ENCODE data around the gene ITGA11.

ITGA11 gene

DNA sequence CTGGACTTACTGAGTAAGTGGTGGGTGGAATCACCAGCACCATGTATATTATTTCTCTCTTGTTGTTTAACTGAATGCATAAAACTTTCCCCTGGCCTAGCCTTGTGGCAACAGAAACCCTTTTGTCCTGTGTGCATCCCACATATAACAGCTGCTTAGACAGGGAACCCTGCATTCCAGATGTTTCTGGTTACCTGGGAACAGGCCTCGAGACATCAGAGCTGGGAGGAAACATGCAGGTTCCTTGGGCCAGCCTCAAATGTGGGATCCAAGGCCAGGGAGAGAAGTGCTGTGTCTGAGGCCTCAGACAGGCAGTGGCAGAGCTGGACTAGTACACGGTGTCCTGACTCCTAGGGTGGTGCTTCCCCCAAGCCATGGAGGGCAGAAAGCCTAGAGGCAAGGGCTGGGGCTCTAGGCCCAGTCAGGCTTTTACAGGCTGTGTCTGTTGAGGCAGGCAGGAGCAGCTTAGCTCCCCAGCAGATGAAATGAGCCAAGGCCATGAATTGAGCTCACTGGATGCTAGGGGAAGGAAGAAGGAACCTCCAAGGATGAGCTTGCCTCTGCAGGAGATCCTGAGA is 57.7 kb downstream of the ITGA11 start:
- DNase-seq (ENCODE audit: low spot score) = no peak

DNA sequence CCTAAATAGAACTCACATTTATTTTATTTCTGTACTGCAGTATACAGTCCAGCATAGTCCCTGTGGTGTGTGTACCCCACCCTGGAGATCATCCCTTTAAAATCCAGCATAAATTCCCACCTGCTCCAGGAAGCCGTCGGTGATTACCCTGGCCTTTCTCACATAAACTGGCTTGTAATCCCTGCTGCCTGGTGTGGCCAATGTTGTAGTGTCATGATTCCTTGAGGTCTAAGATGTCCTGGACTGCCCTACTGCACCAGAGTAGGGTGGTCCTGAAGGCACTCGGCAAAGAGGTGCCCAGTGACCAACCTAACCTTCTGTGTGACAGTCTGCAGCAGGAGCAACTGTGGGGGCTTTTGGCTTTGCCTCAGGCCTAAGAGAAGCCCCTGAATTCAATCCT is 58.9 kb downstream of the ITGA11 start:
- no peak for DNase-seq (ENCODE audit: low spot score)

DNA sequence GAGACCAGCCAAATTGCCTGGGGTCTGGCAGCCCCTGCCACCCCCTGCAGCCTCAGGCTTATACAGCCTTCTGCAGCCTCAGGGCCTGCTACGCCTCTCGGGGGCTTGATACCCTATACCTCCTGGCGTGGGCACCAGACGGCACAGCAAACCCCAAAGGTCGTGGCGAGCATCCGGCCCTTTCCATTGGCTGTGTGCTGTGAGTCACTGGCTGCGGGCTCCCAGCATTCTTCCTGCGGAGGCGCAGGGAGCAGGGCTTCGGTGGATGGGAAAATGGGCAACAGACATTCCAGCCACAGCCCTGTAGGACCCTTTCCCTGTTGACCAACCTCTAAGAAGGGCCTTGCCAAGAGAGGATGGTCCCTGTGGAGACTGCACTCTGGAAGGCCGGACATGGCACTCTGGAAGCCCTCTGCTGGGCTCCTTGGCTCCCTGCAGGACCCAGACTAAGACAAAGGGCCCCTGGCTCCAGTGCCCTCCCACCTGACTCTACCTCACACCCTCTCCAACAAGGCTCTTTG is 59.6 kb downstream of the ITGA11 start:
- DNase-seq (ENCODE audit: low spot score) = no peak

DNA sequence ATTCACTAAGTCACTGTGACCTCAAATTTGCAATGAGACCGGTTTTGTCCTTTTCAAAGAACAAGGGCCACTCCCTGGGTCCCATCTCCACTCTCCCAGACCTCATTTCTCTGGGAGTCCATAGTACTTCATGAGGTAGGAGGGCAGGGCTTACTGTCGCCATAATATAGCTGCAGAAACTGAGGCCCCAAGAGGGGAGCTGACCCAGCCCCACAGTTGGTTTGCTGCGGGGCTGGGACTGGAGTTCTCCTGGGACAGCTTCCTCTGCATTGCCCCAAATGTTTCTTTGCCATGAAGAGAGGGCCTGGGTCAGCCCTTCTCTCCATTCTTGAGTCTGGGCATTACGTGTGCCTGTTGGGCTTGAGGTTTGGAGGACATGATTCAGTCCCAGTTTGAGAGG is 60.1 kb downstream of the ITGA11 start:
- DNase-seq (ENCODE audit: low spot score) = no peak

DNA sequence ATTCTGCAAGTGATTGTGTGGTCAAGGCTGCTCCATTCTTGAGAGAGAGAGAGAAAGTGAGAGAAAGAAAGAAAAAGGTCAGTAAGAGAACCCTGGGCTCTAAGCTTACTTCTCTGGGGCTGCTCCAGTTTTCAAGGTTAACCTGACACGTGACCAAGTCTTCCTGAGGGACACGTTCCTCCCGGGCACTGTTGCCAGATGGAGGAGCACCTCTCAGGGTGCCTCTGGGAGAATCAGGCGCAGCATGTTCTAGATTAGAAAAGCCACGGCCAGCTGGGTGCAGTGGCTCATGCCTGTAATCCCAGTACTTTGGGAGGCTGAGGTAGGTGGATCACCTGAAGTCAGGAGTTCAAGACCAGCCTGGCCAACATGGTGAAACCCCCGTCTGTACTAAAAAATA is 60.8 kb downstream of the ITGA11 start:
- no peak for DNase-seq (ENCODE audit: low spot score)

DNA sequence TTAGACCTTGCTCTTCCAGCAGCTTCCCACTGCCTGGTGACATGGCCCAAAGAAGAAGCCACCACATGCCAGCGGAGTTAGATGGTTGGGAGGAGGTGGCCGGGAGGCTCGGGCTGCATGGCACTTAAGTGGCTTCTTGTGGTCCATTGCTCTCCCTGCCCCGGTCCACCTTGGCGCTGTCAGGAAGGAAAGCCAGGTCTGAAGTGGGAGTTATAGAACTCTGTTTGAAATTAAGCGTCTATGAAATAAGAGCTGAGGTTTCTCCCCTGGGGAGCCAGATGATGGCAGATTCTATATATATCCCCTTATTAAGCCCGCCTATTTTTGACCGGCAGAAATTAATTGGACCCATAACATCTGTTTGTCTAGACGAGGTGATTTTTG is 61.2 kb downstream of the ITGA11 start:
- no peak for DNase-seq (ENCODE audit: low spot score)

DNA sequence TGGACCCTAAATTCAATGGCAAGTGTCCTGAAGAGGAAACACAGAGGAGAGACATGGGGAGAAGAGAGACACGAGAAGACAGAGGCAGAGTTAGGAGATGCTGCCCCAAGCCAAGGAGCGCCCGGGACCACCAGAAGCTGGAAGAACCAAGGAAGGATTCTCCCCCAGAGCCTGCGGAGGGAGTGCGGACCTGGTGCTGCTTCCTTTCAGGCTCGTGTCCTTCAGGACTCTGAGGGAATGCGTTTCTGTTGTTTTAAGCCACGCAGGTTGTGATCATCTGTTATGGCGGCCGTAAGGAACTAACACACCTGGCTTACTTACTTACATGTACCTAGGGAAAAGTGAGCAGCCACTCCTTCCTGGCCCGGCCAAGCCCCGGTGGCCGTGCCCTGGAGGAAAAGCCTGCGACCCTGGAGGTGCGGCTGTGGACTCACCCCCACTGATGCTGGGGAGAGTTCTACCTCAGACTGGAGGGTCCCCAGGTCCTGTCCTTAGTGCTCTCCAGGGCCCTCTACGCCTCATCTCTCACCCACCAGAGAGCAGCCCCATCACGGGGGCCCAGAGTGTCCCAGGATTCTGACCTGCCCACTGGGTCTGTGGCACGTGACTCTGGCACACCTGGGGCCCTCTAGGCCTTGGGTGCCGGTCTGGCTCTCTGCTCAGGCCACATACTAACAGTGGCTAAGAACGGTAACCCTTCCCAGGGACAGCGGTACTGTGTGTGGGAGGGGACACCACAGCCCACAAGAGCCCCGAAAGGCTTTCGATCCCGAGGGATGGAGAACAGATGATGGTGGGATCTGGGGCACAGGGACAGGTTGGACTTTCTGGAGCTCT is 61.8 kb downstream of the ITGA11 start:
- no peak for DNase-seq (ENCODE audit: low spot score)

DNA sequence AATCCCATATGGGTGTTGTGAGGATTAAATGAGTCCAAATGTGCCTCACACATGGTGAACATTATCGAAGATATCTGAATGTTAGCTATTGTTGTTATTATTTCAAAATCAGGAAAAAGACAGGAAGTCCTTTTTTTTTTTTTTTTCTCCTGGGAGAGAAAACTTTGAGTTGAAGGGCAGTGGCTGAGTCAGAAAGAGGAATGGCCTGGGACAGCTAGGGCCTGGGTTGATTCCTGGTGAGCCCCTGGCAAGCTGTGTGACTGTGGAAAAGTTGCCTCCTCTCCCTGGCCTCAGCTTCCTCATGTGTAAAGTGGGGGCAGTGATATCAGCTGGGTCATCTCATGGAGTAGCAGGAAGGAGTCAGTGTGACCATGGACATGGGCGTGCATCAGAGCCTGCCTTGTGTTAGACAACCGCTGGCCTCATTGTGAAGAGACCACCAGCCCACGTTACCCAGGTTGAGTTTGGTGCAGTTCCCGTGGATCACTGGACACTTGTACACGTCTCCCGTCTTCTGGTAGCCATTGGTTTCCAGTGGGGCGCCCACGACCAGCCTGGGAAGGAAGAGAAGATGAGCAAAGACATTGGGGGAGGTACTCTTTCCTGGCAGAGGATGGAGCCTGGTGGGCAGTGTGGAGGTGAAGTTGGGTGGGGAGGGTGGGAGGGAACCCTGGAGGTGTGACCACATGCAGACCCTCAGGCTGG is 63.1 kb downstream of the ITGA11 start:
- no peak for DNase-seq (ENCODE audit: low spot score)

DNA sequence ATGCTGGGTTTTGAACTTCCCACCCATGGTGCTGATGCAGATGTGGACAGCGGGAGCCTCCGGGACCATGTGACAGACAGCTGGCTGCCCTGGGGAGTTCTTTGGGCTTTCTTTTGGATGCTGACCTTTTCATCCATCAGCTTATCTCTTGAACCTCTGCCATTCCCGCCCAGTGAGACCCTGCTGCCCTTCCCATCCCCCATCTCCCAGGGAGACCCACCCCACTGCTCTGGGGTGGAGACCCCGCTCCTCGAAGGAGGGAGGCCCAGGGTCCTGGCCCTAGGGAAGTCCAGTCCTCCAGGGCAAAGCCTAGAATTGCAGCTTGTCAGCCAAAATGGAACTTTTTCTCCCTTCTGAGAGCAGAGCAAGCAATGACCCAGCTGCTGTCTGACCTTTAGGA is 64.0 kb downstream of the ITGA11 start:
- no peak for DNase-seq (ENCODE audit: low spot score)

DNA sequence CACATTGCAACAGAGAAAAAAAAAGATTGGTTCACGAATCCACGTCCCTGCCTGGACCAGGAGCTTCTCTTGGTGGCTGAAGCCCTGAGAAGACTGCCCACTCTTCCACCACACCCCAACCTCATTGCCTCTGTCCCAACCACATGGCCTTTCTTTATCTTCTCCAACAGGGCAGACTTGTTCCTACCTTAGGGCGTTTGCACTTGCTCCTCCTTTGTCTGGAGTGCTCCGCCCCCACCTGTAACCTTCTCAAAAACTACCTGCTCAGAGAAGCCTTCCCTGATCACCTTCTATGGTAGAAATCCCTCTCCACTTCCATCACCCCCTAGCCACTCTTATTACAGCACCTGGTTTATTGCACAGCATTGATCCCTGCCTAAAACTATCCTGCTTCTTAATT is 64.7 kb downstream of the ITGA11 start:
- no peak for DNase-seq (ENCODE audit: low spot score)

DNA sequence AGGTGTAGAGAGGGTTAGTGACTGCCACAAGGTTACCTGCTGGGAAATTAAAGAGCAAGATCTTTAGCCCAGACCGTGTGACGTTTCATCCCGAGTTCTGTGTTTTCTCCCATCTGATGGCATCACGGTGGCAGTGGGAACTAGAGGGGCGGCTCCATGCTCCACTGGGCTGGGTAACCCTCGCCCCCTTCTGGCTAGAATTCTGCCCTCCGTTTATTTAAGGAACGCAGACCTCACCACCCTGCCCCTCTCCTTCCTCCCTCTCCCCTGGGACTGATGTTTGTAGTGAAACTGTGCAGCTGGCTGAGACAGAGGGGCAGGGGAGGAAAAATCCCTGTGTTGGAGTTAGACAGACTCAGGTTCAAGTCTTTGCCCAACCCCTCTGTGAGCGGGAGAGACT is 65.6 kb downstream of the ITGA11 start:
- DNase-seq (ENCODE audit: low spot score) = no peak

DNA sequence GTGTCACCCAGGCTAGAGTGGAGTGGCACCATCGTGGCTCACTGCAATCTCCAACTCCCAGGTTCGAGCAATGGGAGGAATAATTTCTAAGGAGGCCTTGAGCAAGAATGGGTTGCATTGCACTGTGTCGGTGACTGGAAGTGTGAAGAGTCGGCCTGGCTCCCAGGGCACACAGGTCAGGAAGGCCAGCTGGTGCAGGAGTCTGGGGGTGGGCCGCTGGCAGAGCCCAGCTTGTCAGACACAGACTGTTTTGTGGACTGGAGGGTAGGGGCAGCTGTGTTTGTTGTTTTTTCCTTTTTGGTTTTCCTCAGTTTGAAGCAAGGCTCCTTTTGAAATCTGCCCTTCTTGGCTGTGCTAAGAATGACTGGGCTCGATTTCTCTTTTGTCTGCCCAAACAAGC is 66.2 kb downstream of the ITGA11 start:
- no peak for DNase-seq (ENCODE audit: low spot score)

DNA sequence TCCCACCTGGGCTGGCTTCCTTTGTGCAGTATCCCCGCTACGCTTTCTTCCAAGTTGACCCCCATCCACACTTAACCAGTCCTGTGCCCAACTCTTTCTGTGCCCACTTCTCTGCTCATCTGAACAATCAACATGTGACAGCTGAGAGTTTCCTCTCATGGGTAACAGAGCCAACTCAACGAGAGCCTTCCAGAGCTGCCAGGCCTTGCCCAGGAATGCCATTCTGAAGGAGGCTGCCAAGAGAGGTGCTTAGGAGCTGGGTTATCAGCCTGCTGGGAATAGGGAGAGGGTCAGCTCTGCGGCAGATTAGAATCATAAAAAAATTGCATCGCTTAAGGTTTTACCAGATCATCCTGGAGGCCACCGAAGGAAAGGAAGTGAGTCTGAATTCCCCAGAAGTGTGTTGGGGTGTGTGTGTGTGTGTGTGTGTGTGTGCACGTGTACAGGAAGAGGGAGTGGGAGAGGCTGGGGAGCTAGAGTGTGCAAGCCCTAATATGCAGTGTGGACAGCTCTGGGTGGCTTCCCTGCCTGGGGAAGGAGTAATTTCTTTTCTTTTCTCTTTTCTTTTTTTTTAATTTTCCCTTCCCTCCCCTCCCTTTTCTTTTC is 66.7 kb downstream of the ITGA11 start:
- no peak for DNase-seq (ENCODE audit: low spot score)

DNA sequence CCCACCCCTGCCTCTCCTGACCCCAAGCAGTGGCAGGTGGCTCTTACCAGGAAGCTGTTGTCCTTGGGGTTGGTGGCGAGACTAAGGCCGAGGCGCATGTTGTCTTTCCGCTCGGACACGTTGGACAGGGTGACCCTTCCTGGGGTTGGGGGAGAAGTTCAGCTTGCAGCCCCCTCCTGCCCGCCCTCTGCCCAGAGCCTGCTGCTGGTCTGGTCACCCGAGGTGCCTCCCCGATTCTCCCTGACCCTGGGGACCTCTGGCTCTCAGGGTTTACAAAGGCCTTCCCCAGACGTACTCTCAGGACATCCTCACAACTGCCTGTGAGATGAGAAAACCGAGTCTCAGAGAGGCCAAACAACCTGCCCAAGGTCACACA is 67.3 kb downstream of the ITGA11 start:
- DNase-seq (ENCODE audit: low spot score) = no peak

DNA sequence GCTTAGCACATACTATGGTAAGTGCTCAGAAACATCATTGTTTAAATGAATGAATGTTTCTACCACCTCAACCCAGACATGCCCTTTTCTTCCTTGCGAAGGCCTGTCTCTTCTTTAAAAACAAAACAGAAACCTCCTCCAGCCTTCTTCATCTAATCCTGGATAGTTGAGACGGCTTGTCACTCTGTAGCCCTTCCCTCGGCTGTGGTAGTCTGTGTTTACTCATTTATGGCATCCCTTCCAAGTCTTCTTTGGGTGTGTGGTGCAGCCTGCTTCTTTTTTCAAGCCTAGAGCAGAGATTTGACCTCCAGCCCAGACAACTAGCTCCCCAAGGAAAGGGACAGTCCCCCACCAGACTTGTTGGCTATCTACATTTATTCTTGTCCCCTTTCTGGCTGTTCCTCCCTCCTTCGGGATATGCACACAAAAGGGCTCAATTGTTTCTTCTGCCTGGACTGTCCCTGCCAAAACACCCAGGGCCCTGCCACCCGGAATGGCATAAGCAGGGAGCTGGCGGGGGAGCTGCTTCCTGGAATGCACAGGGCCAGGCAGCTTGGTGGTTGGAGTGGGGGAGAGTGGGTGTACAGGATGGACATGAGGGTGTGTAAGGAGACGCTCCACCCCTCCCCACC is 67.8 kb downstream of the ITGA11 start:
- DNase-seq (ENCODE audit: low spot score) = no peak

DNA sequence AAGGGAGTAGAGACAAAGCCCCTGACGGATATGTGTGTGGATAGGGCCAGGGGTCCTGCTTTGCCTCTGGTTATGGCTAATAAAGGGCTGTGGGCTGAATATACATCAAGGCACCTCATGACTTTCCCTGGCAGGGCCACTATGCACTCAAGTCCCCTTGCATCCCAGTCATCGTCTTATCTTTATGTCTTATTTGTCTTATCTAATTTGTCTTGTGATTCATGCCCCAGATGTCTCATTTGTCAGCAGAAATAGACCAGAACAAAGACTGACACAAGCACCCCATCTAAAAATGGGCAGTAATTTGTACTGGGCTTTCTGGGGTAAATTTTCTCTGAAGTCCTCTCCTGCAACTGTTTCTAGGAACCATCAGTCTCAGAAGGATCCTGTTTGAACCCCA is 68.6 kb downstream of the ITGA11 start:
- DNase-seq (ENCODE audit: low spot score) = no peak

DNA sequence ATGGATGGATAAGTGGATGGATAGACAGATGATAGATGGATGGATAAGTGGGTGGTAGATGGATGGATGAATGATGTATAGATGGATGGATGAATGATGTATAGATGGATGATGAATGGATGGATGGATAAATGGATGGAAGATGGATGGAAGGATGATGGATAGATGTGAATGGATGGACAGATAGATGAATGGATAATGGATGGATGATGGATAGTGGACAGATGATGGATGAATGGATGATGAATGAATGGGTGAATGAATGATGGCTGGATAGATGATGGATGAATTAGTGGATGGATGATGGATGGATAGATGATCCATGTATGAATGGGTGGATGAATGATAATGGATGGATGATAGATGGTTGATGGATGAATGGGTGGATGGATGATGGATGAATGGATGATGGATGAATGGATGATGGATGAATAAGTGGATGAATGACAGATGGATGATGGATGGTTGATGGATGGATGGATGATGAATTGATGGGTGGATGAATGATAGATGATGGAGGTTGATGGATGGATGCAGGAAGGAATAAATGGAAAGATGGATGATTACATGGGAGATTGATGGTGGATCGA is 69.3 kb downstream of the ITGA11 start:
- no peak for DNase-seq (ENCODE audit: low spot score)

DNA sequence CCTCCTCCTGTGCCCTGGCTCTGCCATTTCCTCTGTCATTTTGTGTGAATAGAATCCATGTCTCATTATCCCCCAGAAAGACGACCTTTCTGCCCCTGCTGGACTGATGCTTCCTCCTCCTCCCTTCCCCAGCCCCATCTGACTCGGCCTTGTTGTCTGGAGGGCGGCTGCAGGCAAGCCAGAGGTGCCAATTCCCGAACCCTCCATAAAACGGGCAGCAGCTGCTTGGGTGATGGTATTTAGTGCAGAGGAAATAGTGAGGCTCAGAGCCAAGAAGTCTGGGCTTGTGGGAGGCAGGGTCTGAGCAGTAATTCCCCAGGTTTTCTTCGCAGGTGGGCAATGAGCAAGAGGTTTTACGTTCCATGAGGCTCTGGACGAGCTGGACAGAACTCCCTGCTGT is 71.2 kb downstream of the ITGA11 start:
- no peak for DNase-seq (ENCODE audit: low spot score)

DNA sequence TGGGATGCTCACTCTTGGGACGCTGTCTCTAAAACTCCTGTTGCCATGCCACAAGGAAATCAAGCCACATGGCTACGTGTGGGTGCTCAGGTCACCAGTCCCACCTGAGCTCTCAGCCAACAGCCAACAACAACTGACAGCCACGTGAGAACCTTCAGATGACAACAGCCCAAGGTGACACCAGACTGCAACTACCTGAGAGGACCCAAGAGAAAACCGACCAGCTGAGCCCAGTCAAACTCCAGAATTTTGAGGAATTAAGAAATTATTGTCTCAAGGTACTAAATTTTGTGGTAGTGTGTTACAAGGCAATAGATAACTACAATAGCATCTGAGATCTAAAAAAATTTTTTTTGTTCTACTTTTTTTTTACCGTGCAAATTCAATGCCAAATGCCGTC is 75.2 kb downstream of the ITGA11 start:
- no peak for DNase-seq (ENCODE audit: low spot score)

DNA sequence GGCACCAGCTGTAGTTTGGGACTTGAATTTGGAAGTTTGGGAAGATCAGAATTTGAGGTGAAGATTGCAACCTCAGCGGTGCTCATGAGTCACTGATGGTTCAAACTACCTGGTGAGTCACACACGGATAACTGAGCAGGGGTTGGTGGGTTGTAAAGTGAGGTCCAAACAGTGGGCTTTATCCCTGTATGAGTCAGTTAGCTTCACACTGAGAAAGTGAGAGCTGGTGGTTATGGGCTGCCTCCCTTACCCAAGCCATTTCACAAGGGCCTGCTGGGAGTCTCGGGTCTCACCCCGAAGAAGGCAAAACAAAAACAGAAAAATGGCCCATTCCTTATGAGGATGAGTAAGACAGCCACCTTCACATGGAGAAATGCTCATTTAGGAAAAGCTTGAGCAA is 77.0 kb downstream of the ITGA11 start:
- no peak for DNase-seq (ENCODE audit: low spot score)

DNA sequence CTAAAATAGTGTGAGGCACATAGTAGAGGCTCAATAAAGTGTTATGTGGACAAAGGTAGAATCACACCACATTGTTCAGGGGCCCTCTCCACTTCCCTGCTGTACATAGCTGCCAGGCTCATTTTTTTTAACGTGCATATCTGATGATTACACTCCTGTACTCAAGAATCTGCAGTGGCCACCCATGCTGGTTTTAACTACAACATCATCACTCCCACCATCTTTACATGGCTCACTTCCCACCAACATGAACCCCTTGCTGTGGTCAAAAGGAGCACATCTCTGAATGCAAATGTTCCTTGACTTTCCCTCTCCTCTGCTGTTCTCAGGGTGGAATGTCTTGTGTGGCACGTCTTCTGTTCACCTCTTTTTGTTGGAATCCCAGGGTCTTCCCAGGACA is 77.7 kb downstream of the ITGA11 start:
- DNase-seq (ENCODE audit: low spot score) = no peak
